Liver (tissue), 9 donors: Measurements from ENCODE around the gene ERICH6. TPM values are rescaled to one million over a fixed set of nuclear protein-coding genes. Genes with fewer than 3 reads are reported as not detected.
A peak's percentile ranks its signal among the peaks of the same experiment; 100 is the strongest.

Experiments
- DNase-seq: peaks from one replicate; pipeline ENCODE4 v3.0.0-alpha.2; 2017; ENCODE audit warnings: low spot score
- H3K27ac ChIP-seq, 2 donors: one replicate each; pipeline ENCODE4 v1.7.0; 2013; ENCODE audit warnings: inconsistent platforms in 2 of 2, low read length in 2 of 2, control low read depth in 1 of 2, low read depth in 1 of 2, mild to moderate bottlenecking in 1 of 2
- H3K27me3 ChIP-seq, 4 donors: one replicate each; pipeline versions ENCODE4 v1.6.1 to v1.7.0; 2013; ENCODE audit warnings: low read length in 3 of 4, inconsistent platforms in 1 of 4, mild to moderate bottlenecking in 1 of 4, moderate library complexity in 1 of 4; ENCODE audit not compliant: control insufficient read depth in 4 of 4, insufficient read depth in 4 of 4
- H3K36me3 ChIP-seq, 4 donors: one replicate each; pipeline versions ENCODE4 v1.6.1 to v1.7.0; 2013; ENCODE audit warnings: low read length in 3 of 4, mild to moderate bottlenecking in 3 of 4, low read depth in 1 of 4, moderate library complexity in 1 of 4; ENCODE audit not compliant: control insufficient read depth in 4 of 4, insufficient read depth in 3 of 4
- H3K4me1 ChIP-seq, 4 donors: one replicate each; pipeline versions ENCODE4 v1.6.1 to v1.7.0; 2013; ENCODE audit warnings: low read length in 3 of 4, mild to moderate bottlenecking in 3 of 4, moderate library complexity in 1 of 4; ENCODE audit not compliant: control insufficient read depth in 4 of 4, insufficient read depth in 4 of 4
- H3K4me3 ChIP-seq, 3 donors: one replicate each; pipeline versions ENCODE4 v1.6.1 to v1.7.0; 2013; ENCODE audit warnings: low read length in 3 of 3, control low read depth in 1 of 3, low read depth in 1 of 3, mild to moderate bottlenecking in 1 of 3
- H3K9ac ChIP-seq, 2 donors: one replicate each; pipeline ENCODE4 v1.7.0; 2013; ENCODE audit warnings: low read length in 2 of 2, mild to moderate bottlenecking in 2 of 2, moderate library complexity in 2 of 2, control low read depth in 1 of 2, low read depth in 1 of 2
- H3K9me3 ChIP-seq, 4 donors: one replicate each; pipeline versions ENCODE4 v1.6.1 to v1.7.0; 2013; ENCODE audit warnings: low read length in 3 of 4; ENCODE audit not compliant: control insufficient read depth in 4 of 4
- EGR1 ChIP-seq, 2 donors: IDR thresholded peaks; 2 replicates each; pipeline ENCODE4 v1.6.1; 2016 to 2018; ENCODE audit warnings: antibody characterized with exemption in 2 of 2, low read depth in 2 of 2
- FOXA2 ChIP-seq: IDR thresholded peaks from 2 replicates; pipeline ENCODE4 v1.6.1; 2016; ENCODE audit warnings: antibody characterized with exemption
- GABPA ChIP-seq, 2 donors: IDR thresholded peaks in 1 of 2; conservative IDR thresholded peaks in 1 of 2; 2 replicates each; pipeline ENCODE4 v1.6.1; 2016; ENCODE audit warnings: antibody characterized with exemption in 2 of 2, mild to moderate bottlenecking in 1 of 2, moderate library complexity in 1 of 2
- HNF4A ChIP-seq, 2 donors: conservative IDR thresholded peaks; 2 replicates each; pipeline ENCODE4 v1.6.1; 2016; ENCODE audit warnings: antibody characterized with exemption in 2 of 2, mild to moderate bottlenecking in 2 of 2
- HNF4G ChIP-seq: IDR thresholded peaks from 2 replicates; pipeline ENCODE4 v1.6.1; 2016; ENCODE audit warnings: antibody characterized with exemption
- NR2F2 ChIP-seq: IDR thresholded peaks from 2 replicates; pipeline ENCODE4 v1.6.1; 2016; ENCODE audit warnings: antibody characterized with exemption
- RAD21 ChIP-seq, 2 donors: IDR thresholded peaks; 2 replicates each; pipeline ENCODE4 v1.6.1; 2016; ENCODE audit warnings: antibody characterized with exemption in 2 of 2, mild to moderate bottlenecking in 2 of 2
- RXRA ChIP-seq, 2 donors: IDR thresholded peaks; 2 replicates each; pipeline ENCODE4 v1.6.1; 2017 to 2018; ENCODE audit warnings: antibody characterized with exemption in 2 of 2, mild to moderate bottlenecking in 1 of 2
- SP1 ChIP-seq: IDR thresholded peaks from 2 replicates; pipeline ENCODE4 v1.6.1; 2018; ENCODE audit warnings: antibody characterized with exemption, mild to moderate bottlenecking
- YY1 ChIP-seq: IDR thresholded peaks from 2 replicates; pipeline ENCODE4 v1.6.1; 2016; ENCODE audit warnings: antibody characterized with exemption, mild to moderate bottlenecking
- whole genome bisulfite sequencing: extraction: QIAGEN DNeasy Blood & Tissue Kit; methylation state at CpG from one replicate; pipeline ENCODE4 v1.1.7; 2013; 5-methylcytosine and 5-hydroxymethylcytosine counted together
- polyA plus RNA-seq, 2 donors: library from polyadenylated mRNA; stranded (reverse) in 1 of 2; unstranded in 1 of 2; fragments of 200-250 nt in 1 of 2; fragments of >200 nt in 1 of 2; fragmentation: Nextera tagmentation in 1 of 2; extraction: Ambion mirVana in 1 of 2; gene quantifications; one replicate each; pipeline versions ENCODE4 v1.2.1 to v1.2.3, GENCODE V29; 2013 to 2015
- total RNA-seq, 2 donors: library from RNA; depleted of rRNA; stranded (reverse); fragments of >200 nt; gene quantifications; one replicate each; pipeline ENCODE4 v1.2.3, GENCODE V29; 2014
- TF ChIP-seq, protein P1 (sequence below): IDR thresholded peaks from 2 replicates; pipeline ENCODE4 v1.6.1; 2016; ENCODE audit warnings: antibody characterized with exemption, mild to moderate bottlenecking
- TF ChIP-seq, protein P2 (sequence below): IDR thresholded peaks from 2 replicates; pipeline ENCODE4 v1.6.1; 2016; ENCODE audit warnings: antibody characterized with exemption
- TF ChIP-seq, protein P3 (sequence below): IDR thresholded peaks from 2 replicates; pipeline ENCODE4 v1.6.1; 2016; ENCODE audit warnings: antibody characterized with exemption
- TF ChIP-seq, protein P4 (sequence below): fragments of 150-350 bp; IDR thresholded peaks from 2 replicates; pipeline ENCODE4 v1.5.1; 2017; ENCODE audit warnings: improper control_type of control experiment, low read depth, low read length; ENCODE audit not compliant: missing input control
- donor health status: healthy.
- donor health status: healthy.
- donor health status: healthy.
- donor health status: healthy.
- donor health status: healthy.

The ERICH6 gene
- total and polyA plus RNA-seq, 4 donors: under 0.01 TPM; not detected in 3

DNA sequence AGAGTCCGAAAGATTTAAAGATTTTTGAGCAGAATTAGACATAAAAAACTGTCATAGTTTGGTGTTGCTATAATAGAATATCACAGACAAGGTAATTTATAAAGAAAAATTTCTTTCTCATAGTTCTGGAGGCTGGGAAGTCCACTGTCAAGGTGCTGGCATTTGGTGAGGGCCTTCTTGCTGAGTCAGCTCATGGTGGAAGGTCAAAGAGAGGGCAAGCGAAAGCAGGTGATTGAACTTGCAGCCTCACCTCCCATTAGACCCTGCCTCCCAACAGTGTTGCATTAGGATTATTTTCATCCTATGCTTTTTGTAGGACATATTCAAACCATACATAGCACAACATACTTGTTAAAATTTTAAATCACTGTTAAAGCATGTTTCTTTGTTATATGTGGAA, 90.7 kb downstream of the ERICH6 start:
- 86% methylated on average over 2 of the region's 2 CpGs for WGBS
- no peak for DNase-seq
- no peaks in the 10 kb centered on the region for H3K9me3 ChIP-seq
- H3K27ac ChIP-seq: no peak overlapping the region
- no peaks in the 10 kb centered on the region for H3K27me3 ChIP-seq
- no peak overlapping the region for H3K9ac ChIP-seq
- H3K4me3 ChIP-seq: no peak overlapping the region
- peaks cover 0 to 5% (median 1%) of the 10 kb centered on the region in 4 donors for H3K36me3 ChIP-seq
- TF ChIP-seq, protein P1, sequence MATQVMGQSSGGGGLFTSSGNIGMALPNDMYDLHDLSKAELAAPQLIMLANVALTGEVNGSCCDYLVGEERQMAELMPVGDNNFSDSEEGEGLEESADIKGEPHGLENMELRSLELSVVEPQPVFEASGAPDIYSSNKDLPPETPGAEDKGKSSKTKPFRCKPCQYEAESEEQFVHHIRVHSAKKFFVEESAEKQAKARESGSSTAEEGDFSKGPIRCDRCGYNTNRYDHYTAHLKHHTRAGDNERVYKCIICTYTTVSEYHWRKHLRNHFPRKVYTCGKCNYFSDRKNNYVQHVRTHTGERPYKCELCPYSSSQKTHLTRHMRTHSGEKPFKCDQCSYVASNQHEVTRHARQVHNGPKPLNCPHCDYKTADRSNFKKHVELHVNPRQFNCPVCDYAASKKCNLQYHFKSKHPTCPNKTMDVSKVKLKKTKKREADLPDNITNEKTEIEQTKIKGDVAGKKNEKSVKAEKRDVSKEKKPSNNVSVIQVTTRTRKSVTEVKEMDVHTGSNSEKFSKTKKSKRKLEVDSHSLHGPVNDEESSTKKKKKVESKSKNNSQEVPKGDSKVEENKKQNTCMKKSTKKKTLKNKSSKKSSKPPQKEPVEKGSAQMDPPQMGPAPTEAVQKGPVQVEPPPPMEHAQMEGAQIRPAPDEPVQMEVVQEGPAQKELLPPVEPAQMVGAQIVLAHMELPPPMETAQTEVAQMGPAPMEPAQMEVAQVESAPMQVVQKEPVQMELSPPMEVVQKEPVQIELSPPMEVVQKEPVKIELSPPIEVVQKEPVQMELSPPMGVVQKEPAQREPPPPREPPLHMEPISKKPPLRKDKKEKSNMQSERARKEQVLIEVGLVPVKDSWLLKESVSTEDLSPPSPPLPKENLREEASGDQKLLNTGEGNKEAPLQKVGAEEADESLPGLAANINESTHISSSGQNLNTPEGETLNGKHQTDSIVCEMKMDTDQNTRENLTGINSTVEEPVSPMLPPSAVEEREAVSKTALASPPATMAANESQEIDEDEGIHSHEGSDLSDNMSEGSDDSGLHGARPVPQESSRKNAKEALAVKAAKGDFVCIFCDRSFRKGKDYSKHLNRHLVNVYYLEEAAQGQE: peak; percentile 54
- TF ChIP-seq, protein P2, sequence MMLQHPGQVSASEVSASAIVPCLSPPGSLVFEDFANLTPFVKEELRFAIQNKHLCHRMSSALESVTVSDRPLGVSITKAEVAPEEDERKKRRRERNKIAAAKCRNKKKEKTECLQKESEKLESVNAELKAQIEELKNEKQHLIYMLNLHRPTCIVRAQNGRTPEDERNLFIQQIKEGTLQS: no peak
- TF ChIP-seq FOXA2 (no peak), HNF4A (conservative IDR thresholded peaks at IDR 0.05) (no peak), NR2F2 (no peak), HNF4G (no peak), YY1 (no peak), RXRA (IDR thresholded peaks at IDR 0.05) (peak; percentile 56 to 83)
- TF ChIP-seq, protein P3, sequence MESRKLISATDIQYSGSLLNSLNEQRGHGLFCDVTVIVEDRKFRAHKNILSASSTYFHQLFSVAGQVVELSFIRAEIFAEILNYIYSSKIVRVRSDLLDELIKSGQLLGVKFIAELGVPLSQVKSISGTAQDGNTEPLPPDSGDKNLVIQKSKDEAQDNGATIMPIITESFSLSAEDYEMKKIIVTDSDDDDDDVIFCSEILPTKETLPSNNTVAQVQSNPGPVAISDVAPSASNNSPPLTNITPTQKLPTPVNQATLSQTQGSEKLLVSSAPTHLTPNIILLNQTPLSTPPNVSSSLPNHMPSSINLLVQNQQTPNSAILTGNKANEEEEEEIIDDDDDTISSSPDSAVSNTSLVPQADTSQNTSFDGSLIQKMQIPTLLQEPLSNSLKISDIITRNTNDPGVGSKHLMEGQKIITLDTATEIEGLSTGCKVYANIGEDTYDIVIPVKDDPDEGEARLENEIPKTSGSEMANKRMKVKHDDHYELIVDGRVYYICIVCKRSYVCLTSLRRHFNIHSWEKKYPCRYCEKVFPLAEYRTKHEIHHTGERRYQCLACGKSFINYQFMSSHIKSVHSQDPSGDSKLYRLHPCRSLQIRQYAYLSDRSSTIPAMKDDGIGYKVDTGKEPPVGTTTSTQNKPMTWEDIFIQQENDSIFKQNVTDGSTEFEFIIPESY: no peak
- H3K4me1 ChIP-seq: peaks cover 2 to 4% (median 3%) of the 10 kb centered on the region in 4 donors

DNA sequence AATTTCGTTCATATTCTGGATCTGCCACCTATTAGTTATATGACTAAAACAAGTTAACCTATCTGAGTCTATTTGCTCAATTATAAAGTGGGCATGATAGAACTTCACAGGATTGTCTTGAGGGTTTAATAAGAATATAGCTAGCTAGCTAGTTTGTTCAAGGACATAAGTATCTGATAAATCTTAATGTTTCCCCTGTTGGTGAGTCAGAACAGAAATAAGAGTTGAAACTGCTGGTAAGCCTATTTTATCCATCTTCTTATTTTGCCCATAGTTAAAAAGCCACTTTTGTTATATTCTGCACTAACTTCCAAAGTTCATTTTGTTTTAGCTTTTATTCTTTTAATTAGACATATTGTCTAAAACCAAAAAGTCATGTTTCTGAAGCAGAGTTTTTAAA, 91.2 kb downstream of the ERICH6 start:
- Histone ChIP-seq H3K27ac (no peak overlapping the region), H3K27me3 (no peaks in the 10 kb centered on the region), H3K9me3 (no peaks in the 10 kb centered on the region), H3K9ac (no peak overlapping the region), H3K4me3 (no peak overlapping the region), H3K4me1 (peaks cover 3 to 6% (median 4%) of the 10 kb centered on the region in 4 donors), H3K36me3 (peaks cover 0 to 5% (median 1%) of the 10 kb centered on the region in 4 donors)
- DNase-seq: no peak
- no peak for TF ChIP-seq NR2F2
- TF ChIP-seq HNF4G: no peak
- no peak for TF ChIP-seq EGR1 (IDR thresholded peaks at IDR 0.05; ENCODE audit: low read depth in 2 of 2)
- no peak for TF ChIP-seq FOXA2
- no peak for TF ChIP-seq SP1
- TF ChIP-seq GABPA (IDR thresholded peaks at IDR 0.05 in 1 of 2, conservative IDR thresholded peaks at IDR 0.05 in 1 of 2): no peak
- 98% methylated on average over 1 of the region's 1 CpG for WGBS

DNA sequence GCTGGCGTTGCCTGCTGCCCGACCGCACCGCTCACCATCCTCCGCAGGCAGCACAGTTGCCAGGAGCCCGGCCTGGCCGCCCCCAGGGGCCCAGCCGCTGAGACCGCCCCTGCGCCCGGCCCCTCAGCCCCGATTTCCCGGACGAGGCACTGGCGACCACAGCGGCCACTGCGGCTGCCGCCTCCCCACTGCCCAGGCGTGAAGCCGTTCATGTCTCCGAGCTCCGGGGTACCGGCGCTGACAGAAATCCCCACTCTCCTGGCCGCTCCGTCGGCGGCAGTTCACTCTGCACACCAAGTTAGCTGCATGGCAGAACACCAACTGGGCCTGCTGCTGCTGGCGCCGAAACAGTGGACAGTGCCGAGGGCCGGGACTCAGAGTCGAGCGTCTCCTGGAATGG, 92.1 kb downstream of the ERICH6 start:
- Histone ChIP-seq H3K9ac (no peak overlapping the region), H3K9me3 (no peaks in the 10 kb centered on the region), H3K4me1 (peaks cover 3 to 13% (median 6%) of the 10 kb centered on the region in 4 donors), H3K27ac (no peak overlapping the region), H3K27me3 (no peaks in the 10 kb centered on the region), H3K36me3 (peaks cover 0 to 5% (median 1%) of the 10 kb centered on the region in 4 donors), H3K4me3 (no peak overlapping the region)
- TF ChIP-seq EGR1 (IDR thresholded peaks at IDR 0.05; ENCODE audit: low read depth in 2 of 2): no peak
- TF ChIP-seq HNF4A (conservative IDR thresholded peaks at IDR 0.05): no peak
- TF ChIP-seq, protein P4, sequence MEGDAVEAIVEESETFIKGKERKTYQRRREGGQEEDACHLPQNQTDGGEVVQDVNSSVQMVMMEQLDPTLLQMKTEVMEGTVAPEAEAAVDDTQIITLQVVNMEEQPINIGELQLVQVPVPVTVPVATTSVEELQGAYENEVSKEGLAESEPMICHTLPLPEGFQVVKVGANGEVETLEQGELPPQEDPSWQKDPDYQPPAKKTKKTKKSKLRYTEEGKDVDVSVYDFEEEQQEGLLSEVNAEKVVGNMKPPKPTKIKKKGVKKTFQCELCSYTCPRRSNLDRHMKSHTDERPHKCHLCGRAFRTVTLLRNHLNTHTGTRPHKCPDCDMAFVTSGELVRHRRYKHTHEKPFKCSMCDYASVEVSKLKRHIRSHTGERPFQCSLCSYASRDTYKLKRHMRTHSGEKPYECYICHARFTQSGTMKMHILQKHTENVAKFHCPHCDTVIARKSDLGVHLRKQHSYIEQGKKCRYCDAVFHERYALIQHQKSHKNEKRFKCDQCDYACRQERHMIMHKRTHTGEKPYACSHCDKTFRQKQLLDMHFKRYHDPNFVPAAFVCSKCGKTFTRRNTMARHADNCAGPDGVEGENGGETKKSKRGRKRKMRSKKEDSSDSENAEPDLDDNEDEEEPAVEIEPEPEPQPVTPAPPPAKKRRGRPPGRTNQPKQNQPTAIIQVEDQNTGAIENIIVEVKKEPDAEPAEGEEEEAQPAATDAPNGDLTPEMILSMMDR: no peak
- TF ChIP-seq RAD21 (IDR thresholded peaks at IDR 0.05): no peak
- no peak for TF ChIP-seq RXRA (IDR thresholded peaks at IDR 0.05)
- no peak for TF ChIP-seq FOXA2
- 98% methylated on average over 34 of the region's 34 CpGs for WGBS
- DNase-seq: no peak
